Measurements from ENCODE around the gene TTC36.

DNA sequence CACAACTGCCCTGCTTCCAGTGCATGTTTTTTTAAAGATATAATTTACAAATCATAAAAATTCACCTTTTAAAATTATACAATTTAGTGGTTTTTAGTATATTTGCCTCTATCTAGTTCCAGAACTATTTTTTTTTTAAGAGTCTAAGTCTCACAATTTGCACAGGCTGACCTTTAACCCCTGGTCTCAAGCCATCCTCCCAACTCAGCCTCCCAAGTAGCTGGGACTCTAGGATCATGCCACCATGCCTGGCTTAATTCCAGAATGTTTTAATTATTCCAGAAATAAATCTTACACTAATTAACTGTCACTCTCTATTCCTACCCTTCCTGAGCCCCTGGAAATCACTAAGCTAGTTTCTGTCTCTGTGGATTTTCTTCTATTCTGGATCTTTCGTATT is 43.5 kb downstream of the TTC36 start:
- TF ChIP-seq CTCF (IDR thresholded peaks at IDR 0.05) (no peak), POLR2AphosphoS5 (IDR thresholded peaks at IDR 0.05; ENCODE audit: low read depth, low read length) (no peak)
- TF ChIP-seq, protein P1, sequence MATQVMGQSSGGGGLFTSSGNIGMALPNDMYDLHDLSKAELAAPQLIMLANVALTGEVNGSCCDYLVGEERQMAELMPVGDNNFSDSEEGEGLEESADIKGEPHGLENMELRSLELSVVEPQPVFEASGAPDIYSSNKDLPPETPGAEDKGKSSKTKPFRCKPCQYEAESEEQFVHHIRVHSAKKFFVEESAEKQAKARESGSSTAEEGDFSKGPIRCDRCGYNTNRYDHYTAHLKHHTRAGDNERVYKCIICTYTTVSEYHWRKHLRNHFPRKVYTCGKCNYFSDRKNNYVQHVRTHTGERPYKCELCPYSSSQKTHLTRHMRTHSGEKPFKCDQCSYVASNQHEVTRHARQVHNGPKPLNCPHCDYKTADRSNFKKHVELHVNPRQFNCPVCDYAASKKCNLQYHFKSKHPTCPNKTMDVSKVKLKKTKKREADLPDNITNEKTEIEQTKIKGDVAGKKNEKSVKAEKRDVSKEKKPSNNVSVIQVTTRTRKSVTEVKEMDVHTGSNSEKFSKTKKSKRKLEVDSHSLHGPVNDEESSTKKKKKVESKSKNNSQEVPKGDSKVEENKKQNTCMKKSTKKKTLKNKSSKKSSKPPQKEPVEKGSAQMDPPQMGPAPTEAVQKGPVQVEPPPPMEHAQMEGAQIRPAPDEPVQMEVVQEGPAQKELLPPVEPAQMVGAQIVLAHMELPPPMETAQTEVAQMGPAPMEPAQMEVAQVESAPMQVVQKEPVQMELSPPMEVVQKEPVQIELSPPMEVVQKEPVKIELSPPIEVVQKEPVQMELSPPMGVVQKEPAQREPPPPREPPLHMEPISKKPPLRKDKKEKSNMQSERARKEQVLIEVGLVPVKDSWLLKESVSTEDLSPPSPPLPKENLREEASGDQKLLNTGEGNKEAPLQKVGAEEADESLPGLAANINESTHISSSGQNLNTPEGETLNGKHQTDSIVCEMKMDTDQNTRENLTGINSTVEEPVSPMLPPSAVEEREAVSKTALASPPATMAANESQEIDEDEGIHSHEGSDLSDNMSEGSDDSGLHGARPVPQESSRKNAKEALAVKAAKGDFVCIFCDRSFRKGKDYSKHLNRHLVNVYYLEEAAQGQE (IDR thresholded peaks at IDR 0.05; ENCODE audit: insufficient read depth in 1 of 2, low read depth in 2 of 2, low read length in 1 of 2), result no peak

Measured in Panc1 (cell line).